GM12801 (cell line): ENCODE measurements around the gene MEN1.

Experiments
- CTCF ChIP-seq: IDR thresholded peaks from one replicate; pipeline ENCODE4 v1.5.1; 2011; ENCODE audit warnings: control low read depth; ENCODE audit not compliant: insufficient read length; ENCODE audit errors: extremely low read depth

MEN1 gene

GRCh38 chr11:64810271-64810890, at the start of gene MEN1:
MEN1 (minus strand) TSS chr11:64810551; CDS start chr11:64810109, 442 bp downstream.
- TF ChIP-seq CTCF: no peak

DNA sequence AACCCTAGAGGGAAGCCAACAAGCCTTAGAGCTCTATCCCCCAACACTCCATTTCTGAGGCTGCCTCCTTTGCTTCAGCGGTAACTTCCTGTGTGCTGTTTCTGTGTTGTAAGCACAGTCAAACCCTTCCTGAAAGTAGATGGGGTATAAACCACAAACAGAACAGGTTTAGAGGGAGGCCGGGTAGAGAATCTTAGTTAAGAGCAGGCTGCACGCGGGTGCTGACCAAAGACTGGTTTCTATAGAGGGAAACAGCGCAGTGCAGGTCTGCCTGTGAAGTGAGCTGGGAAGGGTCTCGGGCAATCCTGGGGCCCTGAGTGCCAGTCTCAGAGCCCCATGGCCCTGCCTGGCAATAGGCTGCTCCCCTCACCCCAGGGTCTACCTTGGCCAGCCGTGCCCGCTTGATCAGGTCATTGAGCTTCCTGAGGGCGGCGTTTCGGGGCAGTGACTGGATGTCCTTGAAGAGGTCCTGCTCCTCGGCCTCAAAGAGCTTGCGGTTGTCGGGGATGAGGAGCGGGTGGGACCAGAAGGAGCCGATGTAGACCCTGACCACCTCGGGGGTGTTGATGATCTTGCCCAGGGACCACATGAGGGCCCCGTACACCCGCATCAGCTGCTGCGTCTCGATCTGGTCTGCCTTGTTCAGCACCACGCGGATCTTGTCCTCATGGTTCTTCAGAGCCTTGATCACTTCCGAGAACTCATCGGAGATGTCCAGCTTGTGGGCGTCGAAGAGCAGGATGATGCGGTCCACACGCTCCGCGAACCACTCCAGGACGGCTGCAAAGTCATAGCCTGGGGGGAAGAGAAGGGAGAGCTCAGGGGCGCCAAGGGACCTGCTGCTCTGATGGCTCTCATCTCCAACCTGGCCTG, 49.4 kb upstream of the MEN1 start:
- TF ChIP-seq CTCF: no peak

DNA sequence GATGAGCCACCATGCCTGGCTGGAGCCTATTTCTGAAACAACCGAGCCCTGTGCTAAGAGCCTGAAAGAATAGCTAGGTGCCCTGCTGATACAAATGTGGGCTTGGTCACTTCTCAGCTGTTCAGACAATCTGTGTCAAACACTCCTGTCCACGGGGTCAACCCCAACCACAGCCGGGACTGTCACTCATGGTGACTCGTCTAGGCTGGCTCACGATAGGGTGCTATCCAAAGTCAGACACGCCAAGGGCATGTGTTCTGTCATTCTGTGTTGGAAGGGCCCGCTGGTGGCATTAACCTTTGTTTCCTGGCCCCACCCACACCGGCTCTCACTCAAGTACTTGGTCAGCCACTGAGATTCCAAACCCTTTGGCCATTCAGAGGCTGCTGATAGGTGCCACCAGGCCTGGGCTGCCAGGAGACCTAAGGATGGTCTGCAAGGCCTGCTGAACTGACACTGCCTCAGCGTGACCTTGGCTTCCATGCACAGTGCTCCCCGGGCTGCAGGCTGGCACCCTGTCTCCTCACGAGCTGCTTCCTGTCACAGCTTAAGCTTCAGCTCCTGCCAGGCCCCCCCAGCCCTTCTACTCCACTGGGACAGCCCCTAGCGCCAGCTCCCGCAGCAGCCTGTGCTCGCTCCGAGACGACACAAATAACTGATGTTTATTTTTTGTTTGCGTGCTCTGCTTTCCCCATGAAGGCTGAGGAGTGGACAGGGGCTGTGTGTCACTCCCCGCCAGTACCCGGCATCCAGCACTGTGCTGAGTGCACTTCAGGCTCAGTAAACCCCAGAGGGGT, 48.3 kb upstream of the MEN1 start:
- TF ChIP-seq CTCF: no peak

- TF ChIP-seq CTCF: no peak
Observed at GRCh38 chr11:64857485-64857884, 47.1 kb upstream of the MEN1 start.

GRCh38 chr11:64856382-64857227, 46.3 kb upstream of the MEN1 start:
- TF ChIP-seq CTCF: no peak

DNA sequence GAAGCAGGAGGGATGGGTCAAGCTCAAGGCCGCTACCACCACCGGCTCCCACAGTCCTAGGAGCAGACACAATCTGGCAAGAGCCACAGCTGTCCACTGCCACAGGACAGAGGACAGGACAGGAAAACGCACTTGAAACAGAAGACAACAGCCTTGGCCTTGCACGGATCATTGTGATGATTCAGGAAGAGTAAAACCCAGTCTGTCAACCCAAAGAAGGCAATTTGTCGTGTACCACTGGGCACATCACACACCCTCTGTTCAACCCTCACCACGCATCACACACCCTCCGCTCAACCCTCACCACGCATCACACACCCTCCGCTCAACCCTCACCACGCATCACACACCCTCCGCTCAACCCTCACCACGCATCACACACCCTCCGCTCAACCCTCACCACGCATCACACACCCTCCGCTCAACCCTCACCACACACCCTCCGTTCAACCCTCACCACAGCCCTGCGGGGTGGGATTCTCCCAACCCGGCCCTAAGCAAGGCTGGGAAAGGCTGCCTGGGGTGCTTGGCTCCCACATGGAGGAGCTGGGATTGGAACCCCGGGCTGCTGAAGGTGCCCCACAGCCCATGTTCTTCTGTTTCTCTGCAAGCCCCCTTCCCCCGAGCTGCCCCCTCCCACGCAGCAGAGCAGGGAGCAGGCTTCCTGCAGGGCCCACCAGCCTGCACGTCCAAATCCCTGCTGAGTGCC, 45.4 kb upstream of the MEN1 start:
- TF ChIP-seq CTCF: no peak
